K562 (cell line): ENCODE results near the gene ROS1. TPM values are rescaled to one million over a fixed set of nuclear protein-coding genes. Genes with fewer than 3 reads are reported as not detected.

Source experiments
- ATAC-seq: fragments of 200-7000 bp; cut with Tn5 transposase; 3 replicates; pipeline ENCODE4 v1.9.1; 2020; ENCODE audit warnings: moderate library complexity
- BruUV-seq: library from RNA; stranded (reverse); fragments of 400-500 nt; replicated peaks from 2 replicates; lab custom pipeline; 2021; lab: Mats Ljungman, UMichigan
- CTCF ChIA-PET: fragments of 300-600 bp; formaldehyde crosslinking; extraction: SDS; loops from one replicate; lab custom pipeline; 2021; ENCODE audit warnings: low intra/inter-chr PET ratio; lab: Yijun Ruan, JAX
- POLR2A ChIA-PET: fragments of 300-600, 350-650 bp; sonication (Branson Sonifier 250); formaldehyde crosslinking; extraction: SDS; loops from one replicate; lab custom pipeline; 2021; ENCODE audit warnings: antibody characterized with exemption, inconsistent platforms; lab: Yijun Ruan, JAX
- DNase-seq, 4 experiments: peaks; one replicate each; pipeline versions ENCODE4 v3.0.0 to v3.0.0-alpha.2; 2011 to 2018; ENCODE audit warnings: low spot score in 3 of 4, mixed read lengths in 3 of 4; ENCODE audit errors: extremely low read depth in 1 of 4
- FAIRE-seq: peaks from 2 replicates; lab custom pipeline; 2011; peaks lifted over from hg19 to GRCh38; lab: Jason Lieb, UNC
- H2AFZ ChIP-seq: 2 replicates; pipeline ENCODE4 v1.6.0; 2011; ENCODE audit warnings: low read depth, low read length, control low read depth, inconsistent platforms
- H3K27ac ChIP-seq: fragments of 200-600 bp; 3 replicates; pipeline ENCODE4 v1.8.0; 2011; ENCODE audit warnings: low read depth, mild to moderate bottlenecking, control low read depth, inconsistent platforms, low read length, moderate library complexity, mixed read lengths; ENCODE audit errors: extremely low read depth
- H3K27me3 ChIP-seq, 2 experiments: fragments of 300-600 bp in 1 of 2; 2 replicates in 1 of 2; 3 replicates in 1 of 2; pipeline versions ENCODE4 v1.6.0 to v1.8.0; 2011; ENCODE audit warnings: inconsistent platforms in 2 of 2, low read length in 2 of 2, mild to moderate bottlenecking in 1 of 2, mixed read lengths in 1 of 2, moderate library complexity in 1 of 2; ENCODE audit not compliant: control insufficient read depth in 2 of 2, insufficient read depth in 2 of 2
- H3K36me3 ChIP-seq: fragments of 300-600 bp; 3 replicates; pipeline ENCODE4 v1.8.0; 2011; ENCODE audit warnings: mild to moderate bottlenecking, low read length, inconsistent platforms; ENCODE audit not compliant: control insufficient read depth, insufficient read depth
- H3K4me1 ChIP-seq, 2 experiments: fragments of 200-600 bp in 1 of 2; replicated peaks in 1 of 2; 2 replicates in 1 of 2; 3 replicates in 1 of 2; pipeline versions ENCODE4 v1.5.1 to v1.8.0; 2011; ENCODE audit warnings: inconsistent platforms in 2 of 2, low read length in 2 of 2, mild to moderate bottlenecking in 1 of 2, mixed read lengths in 1 of 2, moderate library complexity in 1 of 2; ENCODE audit not compliant: control insufficient read depth in 2 of 2, insufficient read depth in 2 of 2
- H3K4me2 ChIP-seq: 2 replicates; pipeline ENCODE4 v1.6.1; 2011; ENCODE audit warnings: low read length, control low read depth, inconsistent platforms, mixed read lengths; ENCODE audit not compliant: insufficient read depth
- H3K4me3 ChIP-seq: fragments of 200-600 bp; sonication (generic), shearing (Covaris generic); 2 replicates; pipeline ENCODE4 v1.5.1; 2016; ENCODE audit warnings: control low read depth, inconsistent platforms
- H3K79me2 ChIP-seq: fragments of 200-600 bp; 3 replicates; pipeline ENCODE4 v1.8.0; 2011; ENCODE audit warnings: low read length, inconsistent platforms; ENCODE audit not compliant: control insufficient read depth, insufficient read depth
- H3K9ac ChIP-seq, 2 experiments: 2 replicates each; pipeline versions ENCODE4 v1.6.0 to v1.6.1; 2011; ENCODE audit warnings: low read depth in 2 of 2, low read length in 2 of 2, control low read depth in 1 of 2, inconsistent platforms in 1 of 2, mild to moderate bottlenecking in 1 of 2, mixed read lengths in 1 of 2; ENCODE audit not compliant: insufficient read depth in 1 of 2
- H3K9me1 ChIP-seq: one replicate; pipeline ENCODE4 v1.6.0; 2011; ENCODE audit warnings: inconsistent platforms, mild to moderate bottlenecking, low read length, moderate library complexity; ENCODE audit not compliant: control insufficient read depth, insufficient read depth
- H3K9me3 ChIP-seq: replicated peaks from 2 replicates; pipeline ENCODE4 v1.5.1; 2011; ENCODE audit warnings: low read depth, low read length, inconsistent platforms; ENCODE audit not compliant: control insufficient read depth, insufficient read depth
- H4K20me1 ChIP-seq: replicated peaks from 2 replicates; pipeline ENCODE4 v1.6.1; 2011; ENCODE audit warnings: low read length, inconsistent platforms, mixed read lengths; ENCODE audit not compliant: control insufficient read depth, insufficient read depth
- ADNP ChIP-seq: fragments of 200-800 bp; sonication (Bioruptor generic); IDR thresholded peaks from 2 replicates; pipeline ENCODE4 v1.6.1; 2016; ENCODE audit warnings: missing genetic modification characterization, missing compliant biosample characterization
- ARID3B ChIP-seq: fragments of 250-450 bp; sonication (Bioruptor Pico); IDR thresholded peaks from 2 replicates; pipeline ENCODE4 v1.4.0; 2020; ENCODE audit warnings: borderline replicate concordance
- BCL6 ChIP-seq: fragments of 250-450 bp; sonication (Bioruptor Pico); IDR thresholded peaks from 2 replicates; pipeline ENCODE4 v1.4.0; 2020
- CBFA2T3 ChIP-seq: fragments of 450-650 bp; IDR thresholded peaks from 2 replicates; pipeline ENCODE4 v1.6.1; 2017
- CHD2 ChIP-seq: IDR thresholded peaks from 2 replicates; pipeline ENCODE4 v1.6.1; 2011; ENCODE audit warnings: low read depth, low read length
- E2F4 ChIP-seq: sonication (generic); formaldehyde crosslinking; IDR thresholded peaks from 2 replicates; pipeline ENCODE4 v1.8.0; 2022; ENCODE audit warnings: mild to moderate bottlenecking, low read depth, missing genetic modification reagents
- ELF4 ChIP-seq: fragments of 450-650 bp; formaldehyde crosslinking; IDR thresholded peaks from 2 replicates; pipeline ENCODE4 v1.4.0; 2022; ENCODE audit warnings: missing genetic modification characterization
- RB1 ChIP-seq: fragments of 450-650 bp; IDR thresholded peaks from 2 replicates; pipeline ENCODE4 v1.6.1; 2017; ENCODE audit warnings: low read depth, mild to moderate bottlenecking
- RBM22 ChIP-seq: fragments of 200-400 bp; formaldehyde crosslinking; IDR thresholded peaks from 2 replicates; pipeline ENCODE4 v1.6.1; 2018; ENCODE audit warnings: low read length, low read depth; ENCODE audit not compliant: poor library complexity, severe bottlenecking
- TFAM ChIP-seq: fragments of 250-450 bp; sonication (Bioruptor Pico); conservative IDR thresholded peaks from 2 replicates; pipeline ENCODE4 v1.5.0; 2021; ENCODE audit warnings: mild to moderate bottlenecking, moderate library complexity
- YBX1 ChIP-seq: fragments of 450-650 bp; IDR thresholded peaks from 2 replicates; pipeline ENCODE4 v1.7.1; 2016; ENCODE audit warnings: mild to moderate bottlenecking
- ZNF124 ChIP-seq: sonication (generic); formaldehyde crosslinking; IDR thresholded peaks from 2 replicates; pipeline ENCODE4 v1.8.1; 2022; ENCODE audit warnings: missing genetic modification reagents
- ZNF263 ChIP-seq: sonication (generic); formaldehyde crosslinking; IDR thresholded peaks from 2 replicates; pipeline ENCODE4 v1.8.0; 2022; ENCODE audit warnings: mild to moderate bottlenecking, missing genetic modification reagents, borderline replicate concordance
- ZNF444 ChIP-seq: fragments of 250-450 bp; sonication (Bioruptor Pico); IDR thresholded peaks from 2 replicates; pipeline ENCODE4 v1.4.0; 2020; ENCODE audit warnings: mild to moderate bottlenecking, moderate library complexity
- WGBS: fragments of 100-300 bp; shearing (Covaris generic); methylation state at CpG from one replicate; pipeline ENCODE4 v1.1.6; 2016; ENCODE audit warnings: low coverage, mixed read lengths; ENCODE audit not compliant: insufficient coverage; ENCODE audit errors: missing lambda C conversion rate; 5-methylcytosine and 5-hydroxymethylcytosine counted together
- in situ Hi-C: fragments of 300-500 bp; cut with MboI; formaldehyde crosslinking; loops from 4 replicates; pipeline ENCODE4 v1.15.0; 2018; ENCODE audit warnings: inconsistent platforms, mixed read lengths
- intact Hi-C: fragments of 100-400 bp; cut with micrococcal nuclease; formaldehyde crosslinking; loops from 2 replicates; pipeline ENCODE4 v1.14.2; 2022
- polyA plus RNA-seq, 8 experiments: library from polyadenylated mRNA; depleted of rRNA in 4 of 8; stranded (reverse) in 5 of 8; unstranded in 3 of 8; fragments of >200 nt; fragmentation: Nextera tagmentation in 2 of 8; fragmentation: Illumina TruSeq in 1 of 8; extraction: Ambion mirVana in 2 of 8; extraction: Trizol in 1 of 8; gene quantifications; 2 replicates each; pipeline versions ENCODE4 v1.2.1 to v1.2.3, GENCODE V29; 2011 to 2014; ENCODE audit warnings: inconsistent platforms in 1 of 8, missing spikeins in 1 of 8
- total RNA-seq, 7 experiments: library from RNA; depleted of rRNA in 6 of 7; stranded (reverse); fragments of >200 nt in 6 of 7; fragmentation: Illumina TruSeq in 2 of 7; extraction: Trizol in 2 of 7; gene quantifications; 2 replicates each; pipeline versions ENCODE4 v1.2.1 to v1.2.3, GENCODE V29; 2011 to 2021; ENCODE audit warnings: low replicate concordance in 1 of 7

Gene ROS1
- total and polyA plus RNA-seq, 9 of the 15 experiments (the other 6 are each of a cell fraction or from before 2014, with no cell fraction given): under 0.01 to 0.16 (median 0.04) TPM; not detected in 6

- Histone ChIP-seq H3K27ac (no peak overlapping the region), H3K4me3 (no peak overlapping the region), H3K9me1 (no peaks in the 10 kb centered on the region), H3K27me3 (no peaks in the 10 kb centered on the region), H3K9me3 (no peaks in the 10 kb centered on the region), H3K9ac (no peak overlapping the region), H3K36me3 (no peaks in the 10 kb centered on the region), H3K79me2 (no peaks in the 10 kb centered on the region), H3K4me1 (no peaks in the 10 kb centered on the region; a peak in 1 of 5 replicates), H4K20me1 (no peaks in the 10 kb centered on the region; the same call in 1 of the 2 replicates), H2AFZ (no peak overlapping the region), H3K4me2 (no peak overlapping the region)
- ATAC-seq (no peak), DNase-seq (no peak), FAIRE-seq (no peak)
- in situ Hi-C loops: no loop called here
- BruUV-seq: no TSS peak
- TF ChIP-seq ADNP (tag) (no peak), CHD2 (no peak), YBX1 (no peak)
- intact Hi-C loops: loop anchor here (10.0 kb wide), 1 partner anchor 543 kb away; no protein-coding TSS in a partner anchor
- WGBS: 0% methylated on average over 8 of the region's 8 CpGs
- CTCF ChIA-PET: no interaction called here
- POLR2A ChIA-PET: no interaction called here
These were observed 98.4 kb downstream of the ROS1 start for GRCh38 chr6:117327149-117328004.

GRCh38 chr6:117326396-117326795 lies 99.3 kb downstream of the ROS1 start:
- intact Hi-C loops (loop anchor here (10.0 kb wide), 1 partner anchor 542 kb away; no protein-coding TSS in a partner anchor), in situ Hi-C loops (no loop called here)
- no peak overlapping the region for H3K4me3 ChIP-seq
- H2AFZ ChIP-seq: no peak overlapping the region
- POLR2A ChIA-PET: no interaction called here
- H3K27me3 ChIP-seq: no peaks in the 10 kb centered on the region
- DNase-seq (no peak), ATAC-seq (no peak), FAIRE-seq (no peak)
- H3K9ac ChIP-seq: no peak overlapping the region
- H3K4me2 ChIP-seq: no peak overlapping the region
- no peaks in the 10 kb centered on the region; the same call in 1 of the 2 replicates for H4K20me1 ChIP-seq
- no peaks in the 10 kb centered on the region for H3K9me3 ChIP-seq
- no TSS peak for BruUV-seq
- no peaks in the 10 kb centered on the region for H3K9me1 ChIP-seq
- no peaks in the 10 kb centered on the region for H3K79me2 ChIP-seq
- no peak overlapping the region for H3K27ac ChIP-seq
- no peaks in the 10 kb centered on the region for H3K36me3 ChIP-seq
- CTCF ChIA-PET: no interaction called here
- H3K4me1 ChIP-seq: no peaks in the 10 kb centered on the region; a peak in 1 of 5 replicates
- WGBS: 0% methylated on average over 1 of the region's 1 CpG
- TF ChIP-seq ARID3B (no peak), CBFA2T3 (no peak), ZNF124 (CRISPR knock-in tag) (no peak), ZNF263 (CRISPR knock-in tag) (no peak), ELF4 (CRISPR knock-in tag) (no peak), ZNF444 (CRISPR knock-in tag) (no peak), RBM22 (no peak), BCL6 (CRISPR knock-in tag) (no peak), E2F4 (CRISPR knock-in tag) (no peak), TFAM (CRISPR knock-in tag) (no peak), RB1 (no peak)
